Left kidney (tissue), 2 donors: ENCODE results near the gene ORC1. TPM values are rescaled to one million over a fixed set of nuclear protein-coding genes. Genes with fewer than 3 reads are reported as not detected.
"Not testable (repeated sequence)": the region's sequence is repeated elsewhere in the genome, so short reads cannot be mapped to it uniquely, and the experiment has no call there.

Experiments
- DNase-seq: peaks from one replicate; pipeline ENCODE4 v3.0.0-alpha.2; 2013
- polyA plus RNA-seq: library from polyadenylated mRNA; unstranded; fragments of 120-200 nt; gene quantifications from one replicate; pipeline ENCODE4 v1.2.1, GENCODE V29; 2013; ENCODE audit not compliant: insufficient read length

The ORC1 gene
- polyA plus RNA-seq, 1 donor = 10.4 TPM

GRCh38 chr1:52386458-52386857 is 17.8 kb downstream of the ORC1 start:
- DNase-seq = no peak

- DNase-seq = no peak
Observed at GRCh38 chr1:52385376-52385775, 18.8 kb downstream of the ORC1 start.

- not testable (repeated sequence) for DNase-seq
Observed at GRCh38 chr1:52369851-52370250, 34.4 kb downstream of the ORC1 start.

- DNase-seq = peak; percentile 59
Observed at GRCh38 chr1:52368383-52369172, 35.6 kb downstream of the ORC1 start.

GRCh38 chr1:52367272-52367671 is 37.0 kb downstream of the ORC1 start:
- DNase-seq = no peak

GRCh38 chr1:52366517-52366827 is 37.8 kb downstream of the ORC1 start:
- no peak for DNase-seq

- peak; percentile 97 for DNase-seq
Observed at GRCh38 chr1:52365746-52366516, 38.3 kb downstream of the ORC1 start, which contains the start of gene CC2D1B. CC2D1B (minus strand) TSS chr1:52366205; CDS start chr1:52364620, 1,585 bp downstream.

- peak; percentile 13 for DNase-seq
Observed at GRCh38 chr1:52365071-52365745, 39.0 kb downstream of the ORC1 start.

- DNase-seq = no peak
Observed at GRCh38 chr1:52364235-52364839, 39.9 kb downstream of the ORC1 start.

- no peak for DNase-seq
Observed at GRCh38 chr1:52360595-52360968, 43.6 kb downstream of the ORC1 start.

- DNase-seq = no peak
Observed at GRCh38 chr1:52359676-52360594, 44.3 kb downstream of the ORC1 start.

GRCh38 chr1:52358851-52359497 is 45.2 kb downstream of the ORC1 start:
- no peak for DNase-seq

GRCh38 chr1:52357397-52357796 is 46.8 kb downstream of the ORC1 start:
- DNase-seq = no peak

- no peak for DNase-seq
Observed at GRCh38 chr1:52356818-52357355, 47.3 kb downstream of the ORC1 start.

GRCh38 chr1:52355847-52356505 is 48.2 kb downstream of the ORC1 start:
- no peak for DNase-seq

GRCh38 chr1:52355436-52355835 is 48.8 kb downstream of the ORC1 start:
- DNase-seq = no peak

- no peak for DNase-seq
Observed at GRCh38 chr1:52352690-52353089, 51.5 kb downstream of the ORC1 start.

- DNase-seq = no peak
Observed at GRCh38 chr1:52348704-52349300, 55.4 kb downstream of the ORC1 start.

- DNase-seq = no peak
Observed at GRCh38 chr1:52346653-52347052, 57.6 kb downstream of the ORC1 start.

- no peak for DNase-seq
Observed at GRCh38 chr1:52345252-52345651, 59.0 kb downstream of the ORC1 start.
